Measurements from ENCODE around the gene GSAP.

The GSAP gene

GRCh38 chr7:77368974-77369373, 47.2 kb downstream of the GSAP start:
- DNase-seq (ENCODE audit: low read depth), result peak; percentile 35

GRCh38 chr7:77367976-77368375, 48.2 kb downstream of the GSAP start:
- no peak for DNase-seq (ENCODE audit: low read depth)
- no peak overlapping the region for H3K4me3 ChIP-seq (ENCODE audit: low read depth, low read length)
- TF ChIP-seq CTCF (IDR thresholded peaks at IDR 0.05; ENCODE audit: insufficient read depth, low read depth, low read length, missing control alignments), result no peak

More at GRCh38 chr7:77368974-77369373, 47.2 kb downstream of the GSAP start:
- H3K4me3 ChIP-seq (ENCODE audit: low read depth, low read length), result no peak overlapping the region
- TF ChIP-seq CTCF (IDR thresholded peaks at IDR 0.05; ENCODE audit: insufficient read depth, low read depth, low read length, missing control alignments), result no peak

GRCh38 chr7:77362905-77363304, 53.2 kb downstream of the GSAP start:
- no peak for TF ChIP-seq CTCF (IDR thresholded peaks at IDR 0.05; ENCODE audit: insufficient read depth, low read depth, low read length, missing control alignments)
- no peak overlapping the region for H3K4me3 ChIP-seq (ENCODE audit: low read depth, low read length)
- DNase-seq (ENCODE audit: low read depth), result no peak

GRCh38 chr7:77360969-77361368, 55.2 kb downstream of the GSAP start:
- no peak for DNase-seq (ENCODE audit: low read depth)
- H3K4me3 ChIP-seq (ENCODE audit: low read depth, low read length), result no peak overlapping the region
- no peak for TF ChIP-seq CTCF (IDR thresholded peaks at IDR 0.05; ENCODE audit: insufficient read depth, low read depth, low read length, missing control alignments)

DNA sequence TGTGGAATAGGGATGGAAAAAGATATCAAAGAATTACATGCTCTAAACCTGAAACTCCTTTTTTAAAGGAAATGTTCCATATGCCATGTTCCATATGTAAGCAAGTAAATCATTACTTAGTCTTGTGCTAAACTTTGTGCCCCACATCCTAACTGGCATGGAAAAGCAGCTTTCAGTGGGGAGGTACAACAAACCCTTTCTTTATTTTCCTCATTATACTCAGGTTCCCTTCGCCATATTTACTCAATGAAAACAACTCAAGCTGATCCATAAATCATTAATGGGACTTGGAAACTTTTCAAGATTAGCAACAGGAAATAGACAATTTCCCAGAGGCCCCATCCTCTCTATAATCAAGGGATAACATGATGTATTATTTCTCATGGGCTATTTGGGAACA, 56.0 kb downstream of the GSAP start:
- no peak for DNase-seq (ENCODE audit: low read depth)
- no peak overlapping the region for H3K4me3 ChIP-seq (ENCODE audit: low read depth, low read length)
- TF ChIP-seq CTCF (IDR thresholded peaks at IDR 0.05; ENCODE audit: insufficient read depth, low read depth, low read length, missing control alignments), result no peak

DNA sequence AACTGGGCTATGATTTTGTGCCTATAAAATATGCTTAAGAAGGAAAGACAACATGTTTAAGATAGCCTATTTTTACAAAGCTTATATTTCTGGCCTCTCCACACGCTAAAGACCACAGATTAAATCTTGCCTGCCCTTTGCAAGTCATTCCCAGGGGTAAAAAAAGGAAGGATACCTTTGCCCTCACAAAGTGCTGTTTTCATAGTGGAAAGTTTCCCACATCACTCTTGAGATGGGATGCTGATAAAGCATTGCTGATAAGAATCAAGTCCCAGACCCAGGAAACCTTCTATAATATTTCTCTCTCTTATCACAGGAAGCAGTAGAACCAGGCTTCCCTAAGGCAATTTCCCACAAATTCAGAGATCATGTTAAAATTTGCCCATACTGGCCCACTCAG, 56.5 kb downstream of the GSAP start:
- no peak for TF ChIP-seq CTCF (IDR thresholded peaks at IDR 0.05; ENCODE audit: insufficient read depth, low read depth, low read length, missing control alignments)
- no peak overlapping the region for H3K4me3 ChIP-seq (ENCODE audit: low read depth, low read length)
- DNase-seq (ENCODE audit: low read depth), result no peak

- DNase-seq (ENCODE audit: low read depth), result no peak
- TF ChIP-seq CTCF (IDR thresholded peaks at IDR 0.05; ENCODE audit: insufficient read depth, low read depth, low read length, missing control alignments), result no peak
- no peak overlapping the region for H3K4me3 ChIP-seq (ENCODE audit: low read depth, low read length)
Measured at GRCh38 chr7:77354914-77355313, 61.2 kb downstream of the GSAP start.
